HepG2 (cell line): Measurements from ENCODE around the gene MXRA7. TPM values are rescaled to one million over a fixed set of nuclear protein-coding genes. Genes with fewer than 3 reads are reported as not detected.

ENCODE experiments used
- ATAC-seq: fragments of 200-7000 bp; cut with Tn5 transposase; 3 replicates; pipeline ENCODE4 v1.9.1; 2020; ENCODE audit warnings: mild to moderate bottlenecking, moderate library complexity
- BruUV-seq: library from RNA; stranded (reverse); fragments of 400-500 nt; replicated peaks from 2 replicates; lab custom pipeline; 2021; lab: Mats Ljungman, UMichigan
- CTCF ChIA-PET: fragments of 300-600 bp; formaldehyde crosslinking; extraction: SDS; loops from one replicate; lab custom pipeline; 2021; ENCODE audit warnings: low total read pairs, inconsistent platforms, low intra/inter-chr PET ratio; lab: Yijun Ruan, JAX
- POLR2A ChIA-PET: fragments of 350-600 bp; sonication (Branson Sonifier 250); formaldehyde crosslinking; loops from one replicate; lab custom pipeline; 2020; ENCODE audit warnings: antibody characterized with exemption, inconsistent platforms; lab: Yijun Ruan, JAX
- DNase-seq: peaks from one replicate; pipeline ENCODE4 v3.0.0-alpha.2; 2015; ENCODE audit warnings: low spot score
- FAIRE-seq: peaks from 3 replicates; lab custom pipeline; 2011; peaks lifted over from hg19 to GRCh38; lab: Jason Lieb, UNC
- H2AFZ ChIP-seq: one replicate; pipeline ENCODE4 v1.6.1; 2011; ENCODE audit warnings: low read length, inconsistent platforms
- H3K27ac ChIP-seq: fragments of 300-600 bp; 3 replicates; pipeline ENCODE4 v1.8.0; 2011; ENCODE audit warnings: mixed run types, mild to moderate bottlenecking, mixed read lengths, low read length, inconsistent platforms; ENCODE audit not compliant: insufficient read depth; ENCODE audit errors: extremely low read length
- H3K27me3 ChIP-seq, 2 experiments: fragments of 200-600 bp in 1 of 2; 2 replicates in 1 of 2; 3 replicates in 1 of 2; pipeline versions ENCODE4 v1.6.0 to v1.8.0; 2011; ENCODE audit warnings: low read length in 2 of 2, mild to moderate bottlenecking in 2 of 2, moderate library complexity in 2 of 2, inconsistent platforms in 1 of 2; ENCODE audit not compliant: insufficient read depth in 2 of 2, control insufficient read depth in 1 of 2
- H3K36me3 ChIP-seq, 2 experiments: fragments of 200-600 bp in 1 of 2; replicated peaks in 1 of 2; 2 replicates in 1 of 2; 3 replicates in 1 of 2; pipeline versions ENCODE4 v1.5.1 to v1.8.0; 2011; ENCODE audit warnings: low read length in 2 of 2, inconsistent platforms in 1 of 2; ENCODE audit not compliant: insufficient read depth in 2 of 2, control insufficient read depth in 1 of 2
- H3K4me1 ChIP-seq: 2 replicates; pipeline ENCODE4 v1.5.1; 2012; ENCODE audit warnings: low read length, inconsistent platforms; ENCODE audit not compliant: insufficient read depth
- H3K4me2 ChIP-seq: 2 replicates; pipeline ENCODE4 v1.6.0; 2011; ENCODE audit warnings: low read depth, low read length, inconsistent platforms
- H3K4me3 ChIP-seq, 3 experiments: fragments of 200-600 bp in 1 of 3; sonication (generic), shearing (Covaris generic) in 1 of 3; replicated peaks in 1 of 3; 2 replicates each; pipeline ENCODE4 v1.5.1; 2011 to 2016; ENCODE audit warnings: low read length in 3 of 3, inconsistent platforms in 2 of 3, low read depth in 2 of 3, mild to moderate bottlenecking in 2 of 3, control low read depth in 1 of 3, mixed read lengths in 1 of 3; ENCODE audit not compliant: insufficient read depth in 1 of 3
- H3K79me2 ChIP-seq: one replicate; pipeline ENCODE4 v1.6.1; 2011; ENCODE audit warnings: low read length, inconsistent platforms; ENCODE audit not compliant: insufficient read depth
- H3K9ac ChIP-seq: 2 replicates; pipeline ENCODE4 v1.6.0; 2011; ENCODE audit warnings: mild to moderate bottlenecking, low read depth, low read length, inconsistent platforms; ENCODE audit not compliant: insufficient read depth
- H3K9me3 ChIP-seq: 2 replicates; pipeline ENCODE4 v1.5.1; 2012; ENCODE audit warnings: mild to moderate bottlenecking, low read length
- H4K20me1 ChIP-seq: 2 replicates; pipeline ENCODE4 v1.6.0; 2011; ENCODE audit warnings: inconsistent platforms, mild to moderate bottlenecking, low read length, moderate library complexity; ENCODE audit not compliant: insufficient read depth
- FOXA3 ChIP-seq: IDR thresholded peaks from 2 replicates; pipeline ENCODE4 v1.6.1; 2016; ENCODE audit warnings: missing genetic modification reagents, missing compliant biosample characterization
- GLI4 ChIP-seq: sonication (generic); formaldehyde crosslinking; IDR thresholded peaks from 2 replicates; pipeline ENCODE4 v1.5.1; 2020; ENCODE audit warnings: missing genetic modification reagents, mild to moderate bottlenecking, moderate library complexity, borderline replicate concordance
- IRX3 ChIP-seq: sonication (generic); formaldehyde crosslinking; IDR thresholded peaks from 2 replicates; pipeline ENCODE4 v1.8.1; 2023; ENCODE audit warnings: mild to moderate bottlenecking, low read depth, missing genetic modification reagents, borderline replicate concordance
- KLF11 ChIP-seq: IDR thresholded peaks from 2 replicates; pipeline ENCODE4 v1.6.1; 2016; ENCODE audit warnings: missing compliant biosample characterization
- NFATC3 ChIP-seq: sonication (generic); formaldehyde crosslinking; IDR thresholded peaks from 2 replicates; pipeline ENCODE4 v1.5.1; 2020; ENCODE audit warnings: mild to moderate bottlenecking, missing genetic modification reagents
- SMARCC2 ChIP-seq: fragments of 450-650 bp; IDR thresholded peaks from 2 replicates; pipeline ENCODE4 v1.6.1; 2017; ENCODE audit warnings: antibody characterized with exemption, mild to moderate bottlenecking
- TFDP2 ChIP-seq: sonication (generic); formaldehyde crosslinking; IDR thresholded peaks from 2 replicates; pipeline ENCODE4 v1.4.0; 2020; ENCODE audit warnings: missing genetic modification reagents
- ZNF7 ChIP-seq: IDR thresholded peaks from 2 replicates; pipeline ENCODE4 v1.6.1; 2016; ENCODE audit warnings: missing biosample characterization, missing genetic modification reagents
- ZNF839 ChIP-seq: sonication (generic); formaldehyde crosslinking; IDR thresholded peaks from 2 replicates; pipeline ENCODE4 v1.4.0; 2020; ENCODE audit warnings: missing genetic modification reagents, mild to moderate bottlenecking, borderline replicate concordance
- ZNF879 ChIP-seq: sonication (generic); formaldehyde crosslinking; IDR thresholded peaks from 2 replicates; pipeline ENCODE4 v1.8.1; 2023; ENCODE audit warnings: missing genetic modification reagents
- WGBS: methylation state at CpG from one replicate; pipeline ENCODE4 v1.1.6; 2017; ENCODE audit warnings: low lambda C conversion rate; 5-methylcytosine and 5-hydroxymethylcytosine counted together
- in situ Hi-C: cut with HindIII; loops from 2 replicates; pipeline ENCODE4 v1.10.0; 2017; ENCODE audit warnings: low pct_unique_long_range_greater_than_20kb; ENCODE audit not compliant: extremely low pct_ligation_motif_present
- intact Hi-C: fragments of 100-400 bp; cut with micrococcal nuclease; formaldehyde crosslinking; loops from one replicate; pipeline ENCODE4 v1.10.0; 2022; ENCODE audit not compliant: unreplicated experiment
- polyA plus RNA-seq, 8 experiments: library from polyadenylated mRNA; depleted of rRNA in 3 of 8; stranded (reverse) in 7 of 8; unstranded in 1 of 8; fragments of >200 nt; fragmentation: Illumina TruSeq in 4 of 8; extraction: Trizol in 4 of 8; gene quantifications; 2 replicates each; pipeline versions ENCODE4 v1.2.1 to v1.2.3, GENCODE V29; 2011 to 2016; ENCODE audit warnings: low read depth in 4 of 8, missing spikeins in 1 of 8, mixed read lengths in 1 of 8; ENCODE audit not compliant: insufficient read depth in 1 of 8
- total RNA-seq, 5 experiments: library from RNA; depleted of rRNA; stranded (reverse); fragments of >200 nt; fragmentation: Illumina TruSeq; extraction: Trizol; gene quantifications; 2 replicates each; pipeline ENCODE4 v1.2.3, GENCODE V29; 2016; ENCODE audit warnings: low read depth in 1 of 5
- TF ChIP-seq, protein P1 (sequence below): sonication (generic); formaldehyde crosslinking; IDR thresholded peaks from 2 replicates; pipeline ENCODE4 v1.5.0; 2020; ENCODE audit warnings: missing genetic modification reagents

The MXRA7 gene
- total and polyA plus RNA-seq, 2 of the 13 experiments (the other 11 are each of a cell fraction or from before 2014, with no cell fraction given): 44.8 to 112 TPM

GRCh38 chr17:76757256-76757655 lies 46.5 kb upstream of the MXRA7 start (continued):
- TF ChIP-seq NFATC3 (CRISPR knock-in tag) (no peak), IRX3 (CRISPR knock-in tag) (no peak), TFDP2 (CRISPR knock-in tag) (no peak)

DNA sequence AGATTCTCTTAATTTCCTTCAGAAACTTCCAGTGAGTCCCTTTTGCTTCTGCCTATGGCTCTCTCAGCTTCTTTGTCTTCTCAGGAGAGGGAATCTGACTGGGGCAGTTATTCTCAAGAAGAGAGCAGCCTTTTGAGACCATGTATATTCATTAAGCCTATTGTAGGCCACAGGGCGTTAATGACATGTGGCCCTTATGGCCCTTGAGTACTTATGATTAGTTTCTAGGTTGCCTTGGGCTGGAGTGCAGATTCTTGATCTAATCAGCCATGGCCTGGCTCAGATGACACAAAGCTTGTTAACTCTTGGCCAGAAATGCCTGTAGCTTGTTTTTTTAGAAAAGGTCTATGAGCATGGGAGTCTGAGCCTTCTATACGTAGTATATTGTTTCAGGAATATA lies 44.5 kb upstream of the MXRA7 start:
- H3K9ac ChIP-seq: no peak overlapping the region
- no peak overlapping the region for H2AFZ ChIP-seq
- FAIRE-seq (no peak), DNase-seq (no peak)
- intact Hi-C loops: no loop called here
- H3K27ac ChIP-seq: no peak overlapping the region
- H3K4me2 ChIP-seq: no peak overlapping the region
- BruUV-seq: no TSS peak
- no peaks in the 10 kb centered on the region; the same call in 1 of the 2 replicates for H4K20me1 ChIP-seq
- CTCF ChIA-PET: no interaction called here
- H3K27me3 ChIP-seq: no peaks in the 10 kb centered on the region
- peaks cover 5% of the 10 kb centered on the region; the same call in 1 of the 2 replicates for H3K9me3 ChIP-seq
- WGBS: 100% methylated on average over 2 of the region's 2 CpGs
- TF ChIP-seq GLI4 (CRISPR knock-in tag) (no peak), FOXA3 (CRISPR knock-in tag) (no peak), ZNF879 (CRISPR knock-in tag) (no peak), ZNF7 (CRISPR knock-in tag) (no peak), ZNF839 (CRISPR knock-in tag) (no peak), SMARCC2 (no peak), KLF11 (CRISPR knock-in tag) (no peak)
- TF ChIP-seq, protein P1, sequence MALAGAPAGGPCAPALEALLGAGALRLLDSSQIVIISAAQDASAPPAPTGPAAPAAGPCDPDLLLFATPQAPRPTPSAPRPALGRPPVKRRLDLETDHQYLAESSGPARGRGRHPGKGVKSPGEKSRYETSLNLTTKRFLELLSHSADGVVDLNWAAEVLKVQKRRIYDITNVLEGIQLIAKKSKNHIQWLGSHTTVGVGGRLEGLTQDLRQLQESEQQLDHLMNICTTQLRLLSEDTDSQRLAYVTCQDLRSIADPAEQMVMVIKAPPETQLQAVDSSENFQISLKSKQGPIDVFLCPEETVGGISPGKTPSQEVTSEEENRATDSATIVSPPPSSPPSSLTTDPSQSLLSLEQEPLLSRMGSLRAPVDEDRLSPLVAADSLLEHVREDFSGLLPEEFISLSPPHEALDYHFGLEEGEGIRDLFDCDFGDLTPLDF (CRISPR knock-in tag): no peak
- TF ChIP-seq, all 625 proteins: peak for 0
- Histone ChIP-seq H3K4me1 (no peaks in the 10 kb centered on the region), H3K79me2 (no peaks in the 10 kb centered on the region), H3K36me3 (peaks cover 6 to 25% of the 10 kb centered on the region in 2 experiments; a peak in 4 of 5 replicates), H3K4me3 (no peak overlapping the region)
- POLR2A ChIA-PET: no interaction called here
- in situ Hi-C loops: no loop called here
- ATAC-seq: no peak
